Astrocyte of the hippocampus (primary cell): ENCODE results near the gene CCDC154.
"Not testable (repeated sequence)": the region's sequence is repeated elsewhere in the genome, so short reads cannot be mapped to it uniquely, and the experiment has no call there.

Experiments used
- DNase-seq: peaks from one replicate; pipeline ENCODE4 v3.0.0; 2011; ENCODE audit warnings: low read depth, low spot score

CCDC154 gene

DNA sequence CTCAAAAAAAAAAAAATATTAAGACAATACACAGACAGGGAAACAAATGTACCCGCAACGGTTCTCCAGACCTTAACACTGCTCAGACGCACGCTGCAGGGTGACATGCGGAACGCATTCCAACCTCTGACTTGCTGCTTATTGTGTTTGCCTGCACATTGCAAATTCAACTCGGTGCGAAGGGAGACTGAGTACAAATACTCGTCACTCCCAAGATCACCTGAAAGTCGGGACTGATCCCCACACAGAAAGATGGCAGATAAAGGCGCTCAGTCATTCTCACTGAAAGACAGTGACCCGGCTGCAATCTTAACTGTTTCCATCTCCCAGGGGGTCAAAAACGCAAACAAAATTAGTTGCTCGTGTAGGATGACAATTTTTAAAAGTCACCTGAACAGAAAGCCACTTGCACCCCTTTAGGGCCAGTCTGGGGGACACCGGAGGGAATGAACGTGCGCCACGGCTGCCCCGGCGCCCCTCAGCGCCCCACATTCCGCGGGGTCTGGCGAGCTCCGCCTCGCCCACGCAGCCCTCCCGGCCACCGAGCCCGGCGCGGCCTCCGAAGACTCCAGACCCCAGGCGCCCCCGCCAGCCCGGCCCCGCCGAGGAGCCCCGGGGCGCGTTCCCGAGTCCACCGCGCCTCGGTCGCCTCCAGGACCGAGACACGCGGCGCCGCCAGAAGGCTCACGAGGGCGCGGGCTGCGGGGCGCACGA lies 29.9 kb upstream of the CCDC154 start:
- peak; percentile 28 for DNase-seq

- DNase-seq: no peak
These were observed 28.6 kb upstream of the CCDC154 start for GRCh38 chr16:1472974-1473373.

- no peak for DNase-seq
These were observed 27.3 kb upstream of the CCDC154 start for GRCh38 chr16:1471569-1472194.

DNA sequence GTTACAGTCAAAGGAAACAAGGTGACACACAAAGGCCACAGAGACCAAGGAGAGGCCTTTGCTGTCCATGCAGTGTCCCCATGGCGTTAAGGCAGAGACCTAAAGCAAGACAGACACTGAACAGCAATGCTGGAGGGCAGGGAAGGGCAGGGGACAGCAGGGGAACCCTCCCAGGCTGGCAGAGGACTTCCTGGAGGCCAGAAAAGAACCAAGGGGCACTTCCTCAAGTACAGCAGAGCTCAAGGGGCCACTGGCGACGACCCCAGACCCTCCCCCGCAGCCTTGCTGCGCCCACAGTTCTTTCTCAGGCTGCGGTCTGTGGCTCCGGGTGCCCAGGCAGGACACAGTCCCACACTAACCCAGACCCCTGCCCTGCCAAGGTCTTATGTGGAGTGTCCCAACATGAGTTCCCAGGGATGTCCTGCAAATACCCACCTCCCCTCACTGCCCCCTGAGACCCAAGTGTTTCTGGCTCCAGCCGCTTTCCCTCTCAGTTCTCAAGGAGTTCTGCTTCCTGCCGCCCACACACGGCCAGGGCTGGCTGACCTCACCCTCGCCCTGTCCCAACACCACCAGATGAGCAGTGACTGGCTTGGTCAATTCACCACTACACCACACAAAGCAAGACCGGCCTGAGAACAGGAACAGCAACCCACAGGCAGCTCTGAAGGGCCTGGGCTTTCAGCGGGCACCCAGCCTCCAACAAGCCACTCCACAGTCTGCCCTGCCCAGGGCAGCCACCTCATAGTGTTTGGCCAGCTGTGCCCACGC lies 26.3 kb upstream of the CCDC154 start:
- DNase-seq: peak; percentile 13

- no peak for DNase-seq
These were observed 25.4 kb upstream of the CCDC154 start for GRCh38 chr16:1469693-1470201.

DNA sequence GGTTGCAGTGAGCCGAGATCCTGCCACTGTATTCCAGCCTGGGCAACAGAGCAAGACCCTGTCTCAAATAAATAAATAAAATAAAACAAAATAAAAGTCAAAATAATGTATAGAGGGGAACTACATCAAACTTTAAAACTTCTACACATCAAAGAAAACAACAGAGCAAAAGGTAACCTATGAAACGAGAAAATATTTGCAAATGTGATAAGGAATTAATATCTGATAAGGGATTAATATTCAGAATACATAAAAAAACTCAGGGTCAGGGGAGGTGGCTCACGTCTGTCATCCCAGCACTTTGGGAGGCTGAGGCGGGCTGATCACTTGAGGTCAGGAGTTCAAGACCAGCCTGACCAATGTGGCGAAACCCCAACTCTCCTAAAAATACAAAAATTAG lies 24.8 kb upstream of the CCDC154 start:
- not testable (repeated sequence) for DNase-seq

DNA sequence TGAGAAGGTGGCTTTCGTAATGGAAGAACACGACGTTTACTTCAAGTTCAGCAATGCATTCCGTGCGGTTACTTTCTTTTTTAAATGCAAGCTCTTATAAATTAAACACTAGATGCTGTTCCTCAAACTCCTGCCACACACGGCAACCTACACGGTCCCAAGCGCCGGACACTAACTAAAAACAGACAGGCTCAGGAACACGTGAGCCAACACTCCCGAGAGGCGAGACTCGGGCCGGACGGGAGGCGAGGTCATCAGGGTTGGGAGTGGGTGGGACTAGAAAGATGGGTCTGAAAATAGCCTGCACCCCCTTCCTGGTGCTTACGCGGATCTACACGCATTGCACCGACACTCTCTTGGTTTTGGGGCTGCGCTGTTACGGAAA lies 24.1 kb upstream of the CCDC154 start:
- DNase-seq: no peak

DNA sequence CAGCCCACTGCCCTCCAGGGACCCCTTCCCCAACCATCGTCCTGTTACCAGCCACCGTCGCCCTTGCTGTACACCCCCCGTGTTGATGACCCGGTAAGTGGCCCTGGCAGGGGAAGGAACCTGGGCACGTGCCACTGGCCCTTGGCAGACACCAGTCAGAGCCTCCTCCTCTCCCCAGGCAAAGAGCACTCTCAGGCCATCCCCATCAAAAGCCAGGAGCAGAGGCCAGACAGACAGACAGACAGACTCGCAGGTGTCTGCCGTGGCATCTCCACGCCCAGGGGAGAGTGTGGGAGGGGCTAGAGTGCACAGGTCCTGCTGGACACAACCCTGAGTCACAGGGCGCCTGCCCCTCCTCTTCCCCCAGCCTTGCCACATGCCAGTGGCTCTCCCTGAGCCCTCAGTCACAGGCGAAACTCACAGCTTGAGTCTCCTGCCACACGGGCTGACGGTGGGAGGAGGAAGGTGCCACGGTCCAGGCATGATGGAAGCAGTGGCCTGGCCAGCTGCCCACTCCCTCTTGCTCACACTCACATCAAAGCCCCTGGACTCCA lies 22.7 kb upstream of the CCDC154 start:
- peak; percentile 22 for DNase-seq

- DNase-seq: no peak
These were observed 21.7 kb upstream of the CCDC154 start for GRCh38 chr16:1466054-1466453.

GRCh38 chr16:1465567-1465915 lies 21.2 kb upstream of the CCDC154 start:
- DNase-seq: no peak

GRCh38 chr16:1464894-1465566 lies 20.7 kb upstream of the CCDC154 start:
- DNase-seq: no peak

- no peak for DNase-seq
These were observed 20.0 kb upstream of the CCDC154 start for GRCh38 chr16:1464196-1464893.

DNA sequence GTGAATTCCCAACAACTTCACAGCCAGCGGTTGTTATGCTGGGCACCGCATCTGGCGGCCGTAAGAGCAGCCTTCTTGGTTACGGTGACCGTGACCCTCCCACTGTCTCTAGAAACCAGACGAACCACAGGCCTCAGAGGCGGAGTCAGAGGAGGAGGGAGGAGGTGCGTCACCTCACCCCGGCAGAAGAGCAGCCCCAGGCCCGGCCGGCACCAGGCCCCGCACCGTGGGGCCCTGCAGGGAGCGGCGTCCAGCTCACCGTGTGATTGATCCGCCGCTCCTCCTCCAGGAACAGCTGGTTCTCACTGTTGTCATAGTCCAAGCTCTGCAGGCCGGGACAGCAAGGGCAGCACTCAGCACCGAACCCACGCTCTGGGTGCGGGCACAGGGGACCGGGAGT lies 16.8 kb upstream of the CCDC154 start:
- no peak for DNase-seq

GRCh38 chr16:1460602-1461138 lies 16.3 kb upstream of the CCDC154 start:
- DNase-seq: no peak

DNA sequence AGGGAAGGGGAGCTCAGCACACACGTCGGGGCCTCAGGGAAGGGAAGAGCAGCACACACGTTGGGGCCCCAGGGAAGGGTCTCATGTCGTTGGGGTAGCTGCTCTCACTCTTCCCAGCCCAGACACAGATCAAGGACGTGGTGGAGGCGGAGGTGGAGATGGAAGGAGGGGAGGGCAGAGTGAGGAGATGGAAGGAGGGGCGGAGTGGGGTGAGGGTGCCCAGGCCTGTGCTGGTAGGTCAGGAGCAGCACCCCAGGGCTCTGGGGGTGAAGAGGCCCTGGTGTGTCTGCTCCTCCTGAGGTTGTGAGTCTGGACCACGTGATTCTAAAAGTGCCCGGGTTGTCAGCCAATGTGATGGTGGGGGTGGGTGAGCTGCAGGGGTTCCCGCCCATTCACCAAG lies 15.6 kb upstream of the CCDC154 start:
- no peak for DNase-seq

- no peak for DNase-seq
These were observed 14.6 kb upstream of the CCDC154 start for GRCh38 chr16:1458977-1459341.

GRCh38 chr16:1458336-1458976 lies 14.1 kb upstream of the CCDC154 start:
- DNase-seq: no peak

- DNase-seq: no peak
These were observed 13.3 kb upstream of the CCDC154 start for GRCh38 chr16:1457489-1458245.

DNA sequence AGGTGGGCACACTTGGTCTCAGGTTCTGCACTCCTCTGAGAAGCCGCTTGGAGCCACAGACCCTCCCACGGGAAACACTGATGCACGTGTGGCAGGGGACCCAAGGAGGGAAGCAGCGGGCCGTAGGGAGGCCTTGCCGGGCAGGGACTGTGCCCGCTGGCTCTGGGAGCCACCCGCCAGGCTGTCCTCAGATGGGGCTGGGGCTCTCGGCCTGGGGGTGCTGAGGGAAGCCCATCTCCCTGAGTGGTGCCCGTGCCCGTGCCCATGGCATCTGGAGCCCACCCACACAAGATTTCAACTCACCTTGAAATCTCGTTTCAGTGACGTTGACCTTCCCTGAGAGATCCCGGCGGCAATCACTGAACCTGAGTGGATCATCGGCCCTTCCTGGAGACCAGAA lies 12.6 kb upstream of the CCDC154 start:
- no peak for DNase-seq
